ENCODE data around the gene AFP.

- TF ChIP-seq CTCF (IDR thresholded peaks at IDR 0.05; ENCODE audit: insufficient read depth, low read depth, low read length) (no peak), EZH2 (IDR thresholded peaks at IDR 0.05; ENCODE audit: insufficient read depth, low read length) (no peak)
Measured at GRCh38 chr4:73414936-73415271, 21.1 kb upstream of the AFP start.
